Panc1 (cell line): ENCODE measurements around the gene SLC34A1.

Experiments used
- POLR2AphosphoS5 ChIP-seq: IDR thresholded peaks from 2 replicates; pipeline ENCODE4 v1.6.1; 2012; ENCODE audit warnings: mild to moderate bottlenecking, low read depth, low read length, moderate library complexity
- TF ChIP-seq, protein P1 (sequence below): fragments of 450-650 bp; IDR thresholded peaks from 2 replicates; pipeline ENCODE4 v1.5.1; 2017; ENCODE audit warnings: mild to moderate bottlenecking

DNA sequence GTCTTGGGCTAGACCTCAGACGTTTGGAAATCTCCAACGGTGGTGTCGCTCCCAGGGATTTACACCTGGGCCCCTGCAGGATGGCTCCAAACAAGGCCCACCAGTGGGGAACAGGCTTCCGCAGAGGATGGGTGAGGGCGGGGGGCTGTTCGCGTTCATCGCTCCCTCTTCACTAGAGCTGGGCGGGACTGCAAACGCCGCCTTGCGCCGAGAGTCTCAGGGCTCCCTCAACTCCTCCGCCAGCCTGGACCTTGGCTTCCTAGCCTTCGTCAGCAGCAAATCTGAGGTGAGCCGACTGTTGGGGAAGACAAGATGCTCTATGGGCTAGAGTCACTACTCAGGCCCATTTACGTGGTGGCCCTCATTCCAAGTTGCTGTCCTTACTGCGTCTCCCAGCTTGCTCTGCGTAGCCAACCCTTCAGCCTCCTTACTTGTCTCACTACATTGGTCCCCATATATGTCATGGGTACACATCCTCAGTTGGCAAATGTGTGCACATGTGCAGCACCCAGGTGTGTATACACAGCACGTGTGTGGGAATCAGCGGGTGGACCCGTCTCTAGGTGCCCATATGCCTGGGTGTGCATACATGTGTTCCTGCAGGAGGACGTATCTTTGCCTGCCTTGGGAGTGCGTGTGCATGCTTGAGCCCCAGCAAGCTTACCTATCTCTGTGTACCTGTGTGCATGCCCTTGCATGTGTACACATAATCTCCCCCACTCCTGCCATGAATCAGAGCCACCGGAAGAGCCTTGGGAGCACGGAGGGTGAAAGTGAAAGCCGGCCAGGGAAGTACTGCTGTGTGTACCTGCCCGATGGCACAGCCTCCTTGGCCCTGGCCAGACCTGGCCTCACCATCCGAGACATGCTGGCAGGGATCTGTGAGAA lies 16.0 kb upstream of the SLC34A1 start:
- TF ChIP-seq, protein P1, sequence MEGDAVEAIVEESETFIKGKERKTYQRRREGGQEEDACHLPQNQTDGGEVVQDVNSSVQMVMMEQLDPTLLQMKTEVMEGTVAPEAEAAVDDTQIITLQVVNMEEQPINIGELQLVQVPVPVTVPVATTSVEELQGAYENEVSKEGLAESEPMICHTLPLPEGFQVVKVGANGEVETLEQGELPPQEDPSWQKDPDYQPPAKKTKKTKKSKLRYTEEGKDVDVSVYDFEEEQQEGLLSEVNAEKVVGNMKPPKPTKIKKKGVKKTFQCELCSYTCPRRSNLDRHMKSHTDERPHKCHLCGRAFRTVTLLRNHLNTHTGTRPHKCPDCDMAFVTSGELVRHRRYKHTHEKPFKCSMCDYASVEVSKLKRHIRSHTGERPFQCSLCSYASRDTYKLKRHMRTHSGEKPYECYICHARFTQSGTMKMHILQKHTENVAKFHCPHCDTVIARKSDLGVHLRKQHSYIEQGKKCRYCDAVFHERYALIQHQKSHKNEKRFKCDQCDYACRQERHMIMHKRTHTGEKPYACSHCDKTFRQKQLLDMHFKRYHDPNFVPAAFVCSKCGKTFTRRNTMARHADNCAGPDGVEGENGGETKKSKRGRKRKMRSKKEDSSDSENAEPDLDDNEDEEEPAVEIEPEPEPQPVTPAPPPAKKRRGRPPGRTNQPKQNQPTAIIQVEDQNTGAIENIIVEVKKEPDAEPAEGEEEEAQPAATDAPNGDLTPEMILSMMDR, result no peak
- TF ChIP-seq POLR2AphosphoS5, result no peak
